ENCODE data around the gene CDT1.

Gene CDT1

GRCh38 chr16:88856122-88856827, 52.7 kb downstream of the CDT1 start:
- DNase-seq (ENCODE audit: low read depth): no peak

GRCh38 chr16:88856828-88857727, 53.5 kb downstream of the CDT1 start, which contains the start of the genes GALNS and TRAPPC2L:
Gene GALNS, minus strand, starts transcription at chr16:88856947. Its CDS starts 70 bp downstream, at chr16:88856877.
Gene TRAPPC2L, plus strand, starts transcription at chr16:88857127. Its CDS starts 24 bp downstream, at chr16:88857151.
- DNase-seq (ENCODE audit: low read depth): peak; percentile 98

- peak; percentile 61 for DNase-seq (ENCODE audit: low read depth)
Measured at GRCh38 chr16:88857728-88858339, 54.2 kb downstream of the CDT1 start.

Measured in activated T-cell treated with anti-CD3 and anti-CD28 coated beads for 24 hours (primary cell).